DND-41 (cell line): ENCODE measurements around the gene PHYHD1.

Source experiments
- CTCF ChIP-seq: IDR thresholded peaks from 2 replicates; pipeline ENCODE4 v1.5.1; 2012; ENCODE audit warnings: borderline replicate concordance, low read length, moderate library complexity, mild to moderate bottlenecking; ENCODE audit not compliant: poor library complexity, severe bottlenecking; ENCODE audit errors: extremely low read depth
- EZH2 ChIP-seq: IDR thresholded peaks from 3 replicates; pipeline ENCODE4 v1.6.1; 2012; ENCODE audit warnings: borderline replicate concordance, low read depth, mild to moderate bottlenecking, moderate library complexity, low read length, inconsistent platforms; ENCODE audit not compliant: severe bottlenecking

- no peak for TF ChIP-seq CTCF
- TF ChIP-seq EZH2, result no peak
Measured at GRCh38 chr9:128887049-128887448, 33.7 kb upstream of the PHYHD1 start.
